H1 (cell line): ENCODE data around the gene ALG2.

Experiments
- EZH2 ChIP-seq: fragments of 200-600 bp; sonication (generic); IDR thresholded peaks from 2 replicates; pipeline ENCODE4 v1.7.1; 2012; ENCODE audit warnings: low read depth, mild to moderate bottlenecking, moderate library complexity, low read length, inconsistent platforms; ENCODE audit not compliant: severe bottlenecking
- KDM5A ChIP-seq: fragments of 200-600 bp; IDR thresholded peaks from 2 replicates; pipeline ENCODE4 v1.7.1; 2012; ENCODE audit warnings: mild to moderate bottlenecking, low read length, inconsistent platforms, mixed read lengths
- POLR2AphosphoS5 ChIP-seq: IDR thresholded peaks from 2 replicates; pipeline ENCODE4 v1.6.1; 2011; ENCODE audit warnings: low read depth, low read length
- SP1 ChIP-seq: IDR thresholded peaks from 2 replicates; pipeline ENCODE4 v1.6.1; 2011; ENCODE audit warnings: low read depth, low read length
- TAF1 ChIP-seq: IDR thresholded peaks from 2 replicates; pipeline ENCODE4 v1.6.1; 2011; ENCODE audit warnings: mild to moderate bottlenecking, low read depth, low read length
- TF ChIP-seq, protein P1 (sequence below), 3 experiments: IDR thresholded peaks; 1 replicate in 2 of 3; 2 replicates in 1 of 3; pipeline versions ENCODE4 v1.5.1 to v1.6.1; 2011; ENCODE audit warnings: low read length in 3 of 3, mild to moderate bottlenecking in 3 of 3, inconsistent platforms in 2 of 3, low read depth in 1 of 3, moderate library complexity in 1 of 3; ENCODE audit not compliant: insufficient read depth in 1 of 3; ENCODE audit errors: control extremely low read depth in 1 of 3

DNA sequence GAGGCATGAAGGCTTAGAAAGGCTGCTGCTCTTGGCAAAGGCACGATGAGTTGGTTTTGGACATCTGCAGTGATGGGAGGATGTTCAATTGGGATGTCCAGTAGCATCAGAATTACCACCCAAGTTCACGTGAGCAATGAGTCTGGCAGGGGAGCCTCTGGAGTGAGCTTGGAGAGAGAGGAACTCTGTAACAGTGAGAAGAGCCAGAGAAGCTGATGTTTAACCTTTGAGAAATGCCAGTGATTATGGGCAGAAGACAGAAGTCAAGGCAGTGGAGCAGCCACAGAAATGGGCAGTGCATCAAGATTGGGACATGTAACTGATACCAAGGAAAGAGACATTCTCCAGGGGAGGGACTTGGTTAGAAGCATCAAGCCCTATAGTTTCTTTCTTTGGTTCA is 40.2 kb upstream of the ALG2 start:
- TF ChIP-seq SP1 (no peak), KDM5A (no peak), EZH2 (no peak), POLR2AphosphoS5 (no peak), TAF1 (no peak)
- TF ChIP-seq, protein P1, sequence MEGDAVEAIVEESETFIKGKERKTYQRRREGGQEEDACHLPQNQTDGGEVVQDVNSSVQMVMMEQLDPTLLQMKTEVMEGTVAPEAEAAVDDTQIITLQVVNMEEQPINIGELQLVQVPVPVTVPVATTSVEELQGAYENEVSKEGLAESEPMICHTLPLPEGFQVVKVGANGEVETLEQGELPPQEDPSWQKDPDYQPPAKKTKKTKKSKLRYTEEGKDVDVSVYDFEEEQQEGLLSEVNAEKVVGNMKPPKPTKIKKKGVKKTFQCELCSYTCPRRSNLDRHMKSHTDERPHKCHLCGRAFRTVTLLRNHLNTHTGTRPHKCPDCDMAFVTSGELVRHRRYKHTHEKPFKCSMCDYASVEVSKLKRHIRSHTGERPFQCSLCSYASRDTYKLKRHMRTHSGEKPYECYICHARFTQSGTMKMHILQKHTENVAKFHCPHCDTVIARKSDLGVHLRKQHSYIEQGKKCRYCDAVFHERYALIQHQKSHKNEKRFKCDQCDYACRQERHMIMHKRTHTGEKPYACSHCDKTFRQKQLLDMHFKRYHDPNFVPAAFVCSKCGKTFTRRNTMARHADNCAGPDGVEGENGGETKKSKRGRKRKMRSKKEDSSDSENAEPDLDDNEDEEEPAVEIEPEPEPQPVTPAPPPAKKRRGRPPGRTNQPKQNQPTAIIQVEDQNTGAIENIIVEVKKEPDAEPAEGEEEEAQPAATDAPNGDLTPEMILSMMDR (IDR thresholded peaks at IDR 0.05; ENCODE audit: control extremely low read depth in 1 of 3, insufficient read depth in 1 of 3, low read depth in 1 of 3, low read length in 3 of 3), result no peak
